ENCODE data around the gene ADAMTS14. TPM values are rescaled to one million over a fixed set of nuclear protein-coding genes. Genes with fewer than 3 reads are reported as not detected.

The ADAMTS14 gene
- total RNA-seq, 4 donors from 2014 or later = 0.15 to 0.51 (median 0.40) TPM

GRCh38 chr10:70753026-70753663 lies 80.8 kb downstream of the ADAMTS14 start:
- no peaks in the 10 kb centered on the region for H3K4me1 ChIP-seq
- no peaks in the 10 kb centered on the region for H3K27me3 ChIP-seq
- DNase-seq (ENCODE audit: low spot score in 2 of 2) = no peak
- H3K36me3 ChIP-seq = no peaks in the 10 kb centered on the region
- TF ChIP-seq POLR2A (IDR thresholded peaks at IDR 0.05) (no peak), CTCF (IDR thresholded peaks at IDR 0.05) (no peak), POLR2AphosphoS5 (IDR thresholded peaks at IDR 0.05) (no peak), EP300 (IDR thresholded peaks at IDR 0.05) (no peak)
- H3K9me3 ChIP-seq = no peaks in the 10 kb centered on the region
- 92% methylated on average over 10 of the region's 10 CpGs for WGBS
- H3K4me3 ChIP-seq = no peak overlapping the region
- H3K27ac ChIP-seq = no peak overlapping the region

GRCh38 chr10:70753841-70754621 lies 81.7 kb downstream of the ADAMTS14 start:
- 84% methylated on average over 15 of the region's 15 CpGs for WGBS
- Histone ChIP-seq H3K9me3 (no peaks in the 10 kb centered on the region), H3K27ac (no peak overlapping the region), H3K4me1 (no peaks in the 10 kb centered on the region), H3K27me3 (no peaks in the 10 kb centered on the region), H3K36me3 (no peaks in the 10 kb centered on the region), H3K4me3 (no peak overlapping the region)
- no peak for DNase-seq (ENCODE audit: low spot score in 2 of 2)
- TF ChIP-seq POLR2AphosphoS5 (IDR thresholded peaks at IDR 0.05) (no peak), POLR2A (IDR thresholded peaks at IDR 0.05) (no peak), EP300 (IDR thresholded peaks at IDR 0.05) (no peak), CTCF (IDR thresholded peaks at IDR 0.05) (no peak)

GRCh38 chr10:70756700-70757360 lies 84.5 kb downstream of the ADAMTS14 start:
- Histone ChIP-seq H3K4me3 (no peak overlapping the region), H3K9me3 (no peaks in the 10 kb centered on the region), H3K27me3 (peaks cover 8% of the 10 kb centered on the region), H3K4me1 (peaks cover 3% of the 10 kb centered on the region), H3K36me3 (no peaks in the 10 kb centered on the region), H3K27ac (no peak overlapping the region)
- no peak for TF ChIP-seq CTCF (IDR thresholded peaks at IDR 0.05)
- TF ChIP-seq EP300 (IDR thresholded peaks at IDR 0.05) = no peak
- TF ChIP-seq POLR2A (IDR thresholded peaks at IDR 0.05) = no peak
- TF ChIP-seq POLR2AphosphoS5 (IDR thresholded peaks at IDR 0.05) = no peak
- WGBS = 85% methylated on average over 6 of the region's 8 CpGs
- no peak for DNase-seq (ENCODE audit: low spot score in 2 of 2)

- no peak for DNase-seq (ENCODE audit: low spot score in 2 of 2)
- H3K36me3 ChIP-seq = no peaks in the 10 kb centered on the region
- H3K27ac ChIP-seq = no peak overlapping the region
- peaks cover 3% of the 10 kb centered on the region for H3K4me1 ChIP-seq
- TF ChIP-seq CTCF (IDR thresholded peaks at IDR 0.05) (no peak), EP300 (IDR thresholded peaks at IDR 0.05) (no peak), POLR2AphosphoS5 (IDR thresholded peaks at IDR 0.05) (no peak), POLR2A (IDR thresholded peaks at IDR 0.05) (no peak)
- no peak overlapping the region for H3K4me3 ChIP-seq
- WGBS = 82% methylated on average over 13 of the region's 13 CpGs
- peaks cover 8% of the 10 kb centered on the region for H3K27me3 ChIP-seq
- no peaks in the 10 kb centered on the region for H3K9me3 ChIP-seq
These were observed 85.5 kb downstream of the ADAMTS14 start for GRCh38 chr10:70757856-70758255.
